HCEC 1CT (cell line): ENCODE measurements around the gene LEAP2.

Source experiments
- DNase-seq: peaks from one replicate; pipeline ENCODE4 v3.0.0-alpha.2; 2017

The LEAP2 gene

DNA sequence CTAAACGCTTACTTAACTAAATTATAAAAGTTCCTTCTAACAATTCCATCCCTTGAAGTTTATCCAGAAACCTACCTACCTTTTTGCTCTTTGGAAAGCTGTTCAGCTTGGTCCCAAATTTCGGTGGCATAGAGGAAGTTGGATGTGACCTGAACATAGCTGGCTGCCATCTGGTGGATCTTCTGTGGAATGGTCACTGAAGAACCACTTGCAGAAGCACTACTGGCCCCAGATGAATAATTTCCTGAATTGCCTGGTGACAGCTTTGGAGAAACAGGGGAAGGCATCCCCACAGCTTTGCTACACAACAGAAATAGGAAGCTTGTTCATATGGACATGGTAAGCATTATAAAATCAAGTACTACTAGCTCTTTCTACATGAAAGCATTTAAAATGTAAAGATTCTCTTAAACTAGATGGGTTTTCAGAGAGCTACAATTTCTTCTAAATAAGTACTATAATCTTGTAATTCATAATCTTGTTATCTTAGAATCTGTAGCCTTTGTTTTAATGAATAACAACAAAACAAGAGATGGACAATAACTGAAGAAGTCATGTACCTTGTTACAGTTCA, 9.9 kb downstream of the LEAP2 start:
- DNase-seq, result peak; percentile 69

DNA sequence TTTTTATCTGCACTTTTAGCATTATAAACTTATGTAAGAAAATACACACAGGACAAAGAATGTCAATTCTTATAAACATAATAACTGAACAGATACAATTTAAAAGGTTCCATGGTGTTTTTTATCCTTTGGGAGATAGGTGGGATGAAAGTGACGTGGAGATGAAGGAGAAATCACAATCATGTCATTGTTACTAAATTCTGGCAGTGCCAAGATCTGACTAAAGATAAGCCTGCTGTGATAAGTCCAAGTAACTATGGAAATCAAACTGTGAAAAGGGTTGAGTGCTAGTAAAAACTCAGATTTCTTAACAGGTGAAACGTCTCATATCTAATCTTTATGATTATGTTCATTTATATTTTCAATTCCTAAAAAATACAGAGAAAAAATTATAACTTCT, 11.1 kb downstream of the LEAP2 start:
- no peak for DNase-seq

DNA sequence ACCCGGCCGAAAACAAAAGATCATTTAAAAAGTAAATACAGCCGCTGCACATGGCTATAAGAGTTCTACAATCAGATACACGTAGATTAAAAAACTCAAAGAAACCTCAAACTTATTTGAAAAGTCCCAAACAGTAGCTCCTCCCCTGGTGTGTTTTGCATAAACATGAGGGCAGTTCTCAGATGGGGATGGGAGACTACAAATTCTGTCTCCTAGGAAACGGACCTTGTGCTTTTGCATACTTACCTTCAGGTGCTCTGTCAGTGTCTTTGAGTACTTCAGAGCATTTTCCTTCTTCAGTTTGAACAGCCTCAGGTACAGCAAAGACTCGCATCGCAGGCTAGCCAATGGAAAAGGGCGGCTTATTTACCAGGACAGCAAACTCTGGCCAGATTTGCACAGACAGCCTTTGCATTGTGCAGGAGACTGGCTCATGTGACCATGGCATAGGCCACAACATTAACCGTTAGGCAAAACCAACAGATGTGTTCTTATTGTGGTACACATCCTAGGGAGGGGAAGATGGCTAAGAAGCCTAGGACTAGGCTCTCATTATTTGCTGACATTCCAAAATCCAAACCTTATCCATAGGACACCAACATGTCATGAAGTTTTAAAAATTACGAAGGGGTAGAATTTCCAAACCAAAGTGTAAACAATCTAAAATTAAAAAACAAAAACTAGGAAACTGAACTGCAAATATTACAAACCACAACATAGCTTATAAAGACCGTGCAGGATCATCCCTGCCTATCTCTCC, 12.8 kb downstream of the LEAP2 start:
- DNase-seq, result no peak

DNA sequence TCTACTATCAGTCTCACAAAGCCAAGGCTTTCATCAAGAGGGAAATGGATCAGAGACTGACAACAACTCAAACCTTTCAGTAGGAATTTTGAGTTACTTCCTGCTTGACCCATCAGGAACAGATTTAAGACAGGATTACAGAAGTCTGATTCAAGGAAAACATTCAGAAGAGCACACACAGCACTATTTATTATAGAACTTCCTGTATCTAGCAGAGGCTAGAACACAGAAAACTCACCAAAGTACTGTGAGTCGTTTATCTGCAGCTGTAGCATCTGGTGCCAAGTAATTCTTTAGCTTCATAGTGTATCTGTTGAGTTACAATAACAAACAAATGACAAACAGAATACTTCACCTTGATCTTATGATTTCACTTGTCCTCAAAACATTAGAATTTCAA, 13.8 kb downstream of the LEAP2 start:
- DNase-seq, result no peak

DNA sequence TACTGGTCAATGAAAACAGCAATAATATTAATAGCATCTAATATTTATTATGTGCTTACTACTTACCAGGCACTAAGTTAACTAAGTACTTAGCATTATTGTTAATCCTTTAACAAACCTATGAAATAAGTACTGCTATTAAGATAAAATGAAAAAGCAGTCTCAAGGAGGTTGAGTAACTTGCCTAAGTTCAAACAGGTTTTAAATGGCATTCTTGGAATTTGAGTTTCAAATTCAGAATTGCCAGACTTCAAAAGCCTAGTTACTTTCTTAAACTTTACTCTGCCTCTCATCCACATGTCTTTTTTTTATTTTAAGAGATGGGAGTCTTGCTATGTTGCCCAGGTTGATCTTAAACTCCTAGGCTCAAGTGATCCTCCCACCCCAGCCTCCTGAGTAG, 16.0 kb downstream of the LEAP2 start:
- no peak for DNase-seq

DNA sequence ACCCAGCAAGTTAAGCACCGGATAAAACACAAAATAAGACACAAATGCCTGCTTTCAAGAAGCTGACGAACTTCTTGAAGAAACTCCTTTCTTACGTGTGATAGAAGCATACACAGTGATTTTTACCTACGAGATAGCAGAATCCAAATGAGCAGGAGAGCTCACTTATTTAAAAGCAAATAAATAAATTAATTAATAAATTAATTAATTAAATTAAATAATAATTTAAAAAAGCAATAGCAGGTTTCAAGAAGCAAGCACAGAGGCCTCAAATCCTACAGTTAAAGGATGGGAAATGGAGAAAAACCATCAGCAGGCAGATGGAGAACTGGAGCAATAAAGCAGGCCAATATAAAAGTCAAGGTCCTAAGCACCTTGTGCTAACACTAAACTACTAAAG, 17.3 kb downstream of the LEAP2 start:
- DNase-seq, result no peak

DNA sequence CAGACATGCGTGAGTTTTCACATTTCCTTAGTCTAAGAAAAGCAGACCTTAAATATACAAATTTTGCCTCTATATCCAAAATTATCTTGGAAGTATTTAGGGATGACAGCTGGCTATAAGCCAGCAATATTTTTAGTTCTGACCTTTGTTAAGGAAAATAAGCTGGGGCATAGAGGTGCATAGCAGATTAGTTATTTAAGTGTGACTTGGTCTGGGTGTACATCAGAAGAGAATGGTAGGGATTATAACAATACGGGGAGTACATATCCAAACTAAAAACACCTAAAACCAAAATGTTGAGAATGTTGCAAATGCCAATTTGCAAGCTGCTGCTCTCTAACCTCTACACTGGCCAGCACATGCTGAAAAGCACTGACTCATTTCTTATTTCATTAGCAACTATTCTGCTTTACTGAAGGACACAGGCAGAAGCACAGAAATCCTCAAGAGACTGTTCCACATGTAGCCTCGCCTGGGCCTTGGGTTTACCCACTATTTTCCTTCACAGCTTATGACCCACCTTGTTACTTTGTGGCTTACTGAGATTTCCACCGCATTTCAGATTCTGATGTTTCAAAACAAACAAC, 22.3 kb downstream of the LEAP2 start:
- DNase-seq, result no peak

DNA sequence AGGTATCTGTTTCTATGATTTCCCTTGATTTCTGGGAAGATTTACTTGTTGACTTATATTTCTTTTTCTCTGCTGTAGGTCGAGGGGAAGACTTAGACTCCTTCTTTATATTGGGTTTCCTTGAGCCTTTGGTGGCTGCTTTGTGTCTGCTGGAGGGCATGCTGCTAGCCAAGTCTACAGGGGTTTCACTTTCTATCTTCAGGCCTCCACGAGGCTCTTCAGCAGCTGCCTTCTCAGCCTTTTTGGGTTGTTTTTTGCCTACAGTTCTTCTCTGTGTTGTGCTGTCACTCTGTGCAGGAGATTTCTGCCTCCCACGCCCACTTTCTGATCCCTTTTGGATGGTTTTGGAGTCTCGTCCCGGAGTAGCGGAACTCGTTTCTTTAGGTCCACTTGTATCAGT, 23.2 kb downstream of the LEAP2 start:
- DNase-seq, result no peak

DNA sequence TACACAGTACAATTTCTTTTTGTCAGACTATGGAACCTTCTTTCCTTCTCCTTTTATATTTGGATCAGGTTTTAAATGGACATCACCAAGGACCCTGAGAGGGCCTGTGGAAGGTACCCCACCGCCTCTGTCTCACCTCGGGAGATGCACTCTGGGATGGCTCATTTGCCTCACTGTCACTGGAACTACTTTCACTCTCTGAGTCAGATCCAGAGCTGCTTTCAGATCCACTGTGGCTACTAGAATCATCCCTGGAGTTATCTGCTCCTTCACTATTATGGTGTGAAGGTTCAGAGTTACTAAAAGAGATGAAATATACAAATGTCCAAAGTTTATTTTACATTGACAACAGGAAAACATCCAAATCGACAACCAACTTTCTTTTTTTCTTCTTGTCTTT, 24.6 kb downstream of the LEAP2 start:
- DNase-seq, result no peak

DNA sequence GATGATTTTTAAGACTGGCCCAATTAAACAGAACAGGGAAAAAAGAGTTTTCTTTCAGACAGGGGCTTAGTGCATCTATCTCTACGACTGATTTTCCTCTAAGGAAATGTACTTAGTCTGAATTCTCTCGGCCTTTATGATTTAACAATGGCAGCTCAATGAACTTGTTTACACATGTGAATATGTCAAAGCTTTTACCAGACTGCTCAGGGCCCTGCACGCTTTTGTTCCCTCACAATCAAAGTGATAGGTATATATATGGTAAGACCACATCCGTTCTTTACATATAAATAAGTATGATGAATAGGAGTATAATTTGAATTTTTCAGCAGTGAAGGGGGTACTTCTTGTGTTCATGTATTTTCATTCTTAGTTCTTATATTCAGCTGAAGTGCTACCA, 27.6 kb downstream of the LEAP2 start:
- no peak for DNase-seq

DNA sequence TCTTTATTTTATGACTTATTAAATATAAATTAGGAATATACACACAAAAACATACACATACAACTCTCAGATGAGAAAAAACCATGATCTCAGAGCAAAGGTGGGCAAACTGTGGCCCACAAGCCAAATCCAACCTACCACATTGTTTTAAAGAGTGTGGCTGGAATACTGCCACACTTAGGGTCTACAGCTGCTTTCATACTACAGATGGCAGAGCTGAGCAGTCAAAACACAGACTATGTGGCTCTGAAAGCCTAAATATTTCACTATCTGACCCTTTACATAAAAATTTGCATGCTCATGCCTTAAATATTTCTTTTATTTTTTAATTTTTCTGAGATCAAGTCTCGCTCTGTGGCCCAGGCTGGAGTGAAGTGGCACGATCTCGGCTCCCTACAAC, 28.3 kb downstream of the LEAP2 start:
- DNase-seq, result no peak

DNA sequence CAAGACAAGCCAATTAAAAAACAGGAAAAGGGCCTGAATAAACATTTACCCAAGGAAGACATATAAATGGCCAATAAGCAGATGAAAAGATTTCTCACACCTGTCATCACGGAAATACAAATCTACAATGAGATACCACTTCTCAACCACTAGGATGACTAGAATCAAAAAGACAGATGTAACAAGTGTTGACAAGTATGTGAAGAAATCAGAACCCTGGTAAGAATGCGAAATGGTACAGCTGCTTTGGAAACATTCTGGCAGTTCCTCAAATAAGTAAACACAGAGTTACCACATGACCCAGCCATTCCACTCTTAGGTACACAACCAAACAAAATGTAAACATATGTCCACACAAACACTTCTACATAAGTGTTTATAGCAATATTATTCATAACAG, 32.5 kb downstream of the LEAP2 start:
- DNase-seq, result peak; percentile 64

DNA sequence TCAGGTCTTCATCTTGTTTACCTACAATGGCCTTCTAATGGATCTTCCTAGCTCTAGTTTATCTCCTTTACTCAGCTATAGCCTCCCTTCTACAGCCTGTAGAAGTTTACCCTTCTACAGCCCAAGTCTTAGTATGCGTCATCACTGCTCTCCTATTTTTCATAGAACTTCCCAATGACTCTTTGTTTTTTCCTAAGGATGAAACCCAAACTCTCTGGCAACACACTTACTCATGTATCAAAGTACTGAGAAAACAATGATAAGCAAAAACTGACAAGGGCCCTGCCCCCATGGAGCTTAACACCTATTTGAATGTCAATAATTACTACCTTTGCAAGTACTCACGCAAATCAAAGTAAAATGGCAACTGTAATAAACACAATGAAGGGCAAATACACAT, 33.7 kb downstream of the LEAP2 start:
- DNase-seq, result no peak

DNA sequence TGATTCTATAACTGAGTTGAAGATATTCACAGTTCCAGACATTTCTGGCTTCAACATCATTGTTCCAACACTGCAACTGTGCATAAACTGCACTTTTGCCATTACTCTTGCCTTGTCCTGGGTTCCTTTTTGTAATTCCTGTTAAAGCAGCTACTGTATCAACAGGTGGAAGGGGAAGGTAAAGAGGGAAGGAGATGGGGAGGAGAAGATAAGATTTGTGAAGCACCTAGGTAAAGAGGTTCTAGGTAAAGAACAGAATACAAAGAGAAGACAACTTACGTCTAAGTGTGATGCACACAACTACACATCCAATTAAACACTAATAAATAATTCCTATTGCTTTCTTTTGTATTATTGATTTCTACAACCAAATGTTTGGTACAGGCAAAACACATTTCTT, 36.2 kb downstream of the LEAP2 start:
- no peak for DNase-seq

DNA sequence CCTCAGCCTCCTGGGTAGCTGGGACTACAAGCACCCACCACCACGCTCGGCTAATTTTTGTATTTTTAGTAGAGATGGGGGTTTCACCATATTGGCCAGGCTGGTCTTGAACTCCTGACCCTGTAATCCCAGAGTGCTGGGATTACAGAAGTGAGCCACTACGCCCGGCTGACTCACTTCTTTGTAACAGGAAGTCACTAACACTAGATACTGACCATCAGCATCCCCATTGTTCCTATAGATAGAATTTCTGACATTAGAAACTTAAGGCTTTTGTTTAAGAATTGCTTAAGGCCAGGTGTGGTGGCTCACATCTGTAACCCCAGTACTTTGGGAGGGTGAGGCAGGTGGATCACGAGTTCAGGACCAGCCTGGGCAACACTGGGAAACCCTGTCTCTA, 42.2 kb downstream of the LEAP2 start:
- DNase-seq, result peak; percentile 34

DNA sequence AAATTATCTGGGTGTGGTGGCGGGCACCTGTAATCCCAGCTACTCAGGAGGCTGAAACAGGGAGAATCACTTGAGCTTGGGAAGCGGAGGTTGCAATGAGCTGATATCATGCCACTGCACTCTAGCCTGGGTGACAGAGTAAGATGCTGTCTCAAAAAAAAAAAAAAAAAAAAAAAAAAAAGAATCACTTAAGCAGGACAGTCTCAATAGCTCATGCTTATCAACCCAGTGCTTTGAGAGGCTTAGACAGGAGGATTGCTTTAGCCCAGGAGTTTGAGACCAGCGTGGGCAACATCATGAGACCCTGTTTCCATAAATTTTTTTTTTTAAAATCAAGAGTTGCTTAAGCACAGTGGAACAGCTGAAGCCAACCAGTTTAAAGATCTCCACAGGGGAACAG, 42.6 kb downstream of the LEAP2 start:
- no peak for DNase-seq
